ENCODE measurements around the gene EIF4E2.

EIF4E2 gene

GRCh38 chr2:232515639-232516038 lies 34.9 kb upstream of the EIF4E2 start:
- TF ChIP-seq GATA2 (IDR thresholded peaks at IDR 0.05; ENCODE audit: low read depth, low read length), result no peak
- no peak for TF ChIP-seq GATA3 (IDR thresholded peaks at IDR 0.05; ENCODE audit: low read depth, low read length)

DNA sequence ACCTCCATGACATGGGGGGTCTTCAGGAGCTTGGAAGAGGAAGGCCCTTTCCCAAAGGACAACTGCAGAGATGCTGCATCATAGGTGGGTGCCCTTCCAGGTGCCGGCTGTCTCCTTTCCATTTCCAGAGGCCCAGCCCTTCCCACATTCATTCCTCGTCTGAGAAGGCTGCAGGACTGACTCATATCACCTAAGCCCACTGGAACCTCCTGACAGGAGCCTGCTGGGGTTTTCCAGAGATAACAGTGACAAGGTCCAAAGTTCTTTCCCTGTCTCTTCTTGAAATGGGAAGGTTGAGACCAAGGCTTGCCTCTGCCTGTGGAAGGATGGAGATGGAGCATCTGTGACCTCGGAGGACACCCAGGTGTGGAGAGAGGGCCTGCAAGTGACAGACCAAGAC lies 33.9 kb upstream of the EIF4E2 start:
- TF ChIP-seq GATA3 (IDR thresholded peaks at IDR 0.05; ENCODE audit: low read depth, low read length), result no peak
- TF ChIP-seq GATA2 (IDR thresholded peaks at IDR 0.05; ENCODE audit: low read depth, low read length), result no peak

DNA sequence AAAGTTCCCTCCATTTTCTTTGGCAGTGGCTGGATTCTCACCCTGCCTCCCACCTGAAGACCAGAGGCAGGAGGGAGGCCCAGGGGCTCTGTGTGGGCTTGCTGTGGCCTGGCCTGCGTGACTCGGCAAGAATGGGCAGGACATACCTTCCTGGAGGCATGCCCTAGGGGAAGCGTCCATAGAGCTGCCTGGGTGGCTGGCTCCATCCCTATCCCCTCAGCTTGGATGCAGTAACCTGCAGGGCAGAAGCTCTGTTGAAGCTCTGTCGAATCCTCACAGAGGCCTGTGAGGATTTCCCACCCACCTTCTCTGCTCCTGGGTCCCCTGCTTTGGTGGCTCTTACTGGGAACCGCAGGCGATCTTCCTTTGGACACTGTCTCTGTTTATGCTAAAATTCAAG lies 31.6 kb upstream of the EIF4E2 start:
- TF ChIP-seq GATA2 (IDR thresholded peaks at IDR 0.05; ENCODE audit: low read depth, low read length) (no peak), GATA3 (IDR thresholded peaks at IDR 0.05; ENCODE audit: low read depth, low read length) (no peak)

DNA sequence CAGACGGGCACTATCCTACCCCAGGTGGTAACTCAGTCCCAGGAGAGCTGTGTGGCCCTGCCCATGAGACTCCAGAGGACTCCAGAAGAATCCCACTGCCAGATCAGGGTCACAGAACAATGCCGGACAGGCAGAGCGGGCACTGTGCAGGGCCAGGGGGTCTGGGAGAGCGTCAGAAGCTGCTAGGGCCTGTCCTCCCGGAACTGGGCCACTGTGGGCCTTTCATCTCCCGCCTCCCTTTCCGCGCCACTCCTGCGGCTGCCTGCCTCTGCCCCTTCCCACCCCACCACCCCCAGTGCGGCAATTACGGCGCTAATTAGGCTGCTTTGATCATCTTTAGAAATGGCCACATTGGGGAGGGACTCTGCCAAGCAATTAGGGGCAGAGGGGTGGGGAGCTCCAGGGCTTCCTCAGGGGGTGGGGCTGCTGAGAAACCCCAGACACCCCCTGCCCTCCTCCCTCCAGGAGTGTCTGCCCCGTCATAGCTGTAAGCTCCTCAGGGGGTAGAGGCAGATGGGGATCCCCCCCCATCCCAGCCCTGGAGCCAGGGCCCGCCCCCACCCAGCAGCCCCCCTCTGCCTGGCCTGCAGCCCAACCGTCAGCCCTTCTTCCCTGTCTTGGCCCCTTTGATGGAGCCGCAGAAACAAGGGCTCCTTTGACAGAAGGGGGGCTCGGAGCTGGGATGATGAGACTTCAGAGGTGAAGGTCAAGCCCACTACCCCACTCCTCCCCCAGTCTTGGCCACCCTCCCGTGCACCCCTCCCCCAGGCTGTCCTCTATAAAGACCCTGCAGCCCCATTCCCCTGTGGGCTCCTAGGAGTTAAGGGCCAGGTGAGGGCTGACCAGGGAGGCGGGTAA lies 30.7 kb upstream of the EIF4E2 start, which contains the start of gene PRSS56:
PRSS56 (plus strand) TSS at position 808 of the 858 bp plus-strand sequence. CDS start 211 bp downstream, outside the sequence.
- no peak for TF ChIP-seq GATA2 (IDR thresholded peaks at IDR 0.05; ENCODE audit: low read depth, low read length)
- TF ChIP-seq GATA3 (IDR thresholded peaks at IDR 0.05; ENCODE audit: low read depth, low read length), result no peak

GRCh38 chr2:232520489-232520888 lies 30.0 kb upstream of the EIF4E2 start:
- TF ChIP-seq GATA2 (IDR thresholded peaks at IDR 0.05; ENCODE audit: low read depth, low read length), result no peak
- TF ChIP-seq GATA3 (IDR thresholded peaks at IDR 0.05; ENCODE audit: low read depth, low read length), result no peak

DNA sequence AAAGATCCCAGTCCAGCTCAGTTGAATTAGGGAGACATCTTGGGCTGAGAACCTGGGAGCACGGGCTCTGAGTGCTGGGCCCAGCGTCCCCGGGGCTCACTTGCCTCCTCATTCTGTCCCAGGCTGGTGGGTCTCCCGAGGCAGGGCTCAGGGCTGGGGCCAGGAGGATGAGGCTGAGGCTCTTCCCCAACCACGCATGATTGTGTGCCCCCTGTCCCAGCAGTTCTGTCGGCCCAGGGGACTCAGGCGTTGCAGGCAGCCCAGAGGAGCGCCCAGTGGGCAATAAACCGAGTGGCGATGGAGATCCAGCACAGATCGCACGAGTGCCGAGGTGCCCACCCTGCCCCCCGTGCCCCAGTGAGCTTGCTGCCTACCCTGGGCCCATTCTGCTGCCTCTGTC lies 29.4 kb upstream of the EIF4E2 start:
- no peak for TF ChIP-seq GATA3 (IDR thresholded peaks at IDR 0.05; ENCODE audit: low read depth, low read length)
- TF ChIP-seq GATA2 (IDR thresholded peaks at IDR 0.05; ENCODE audit: low read depth, low read length), result no peak

DNA sequence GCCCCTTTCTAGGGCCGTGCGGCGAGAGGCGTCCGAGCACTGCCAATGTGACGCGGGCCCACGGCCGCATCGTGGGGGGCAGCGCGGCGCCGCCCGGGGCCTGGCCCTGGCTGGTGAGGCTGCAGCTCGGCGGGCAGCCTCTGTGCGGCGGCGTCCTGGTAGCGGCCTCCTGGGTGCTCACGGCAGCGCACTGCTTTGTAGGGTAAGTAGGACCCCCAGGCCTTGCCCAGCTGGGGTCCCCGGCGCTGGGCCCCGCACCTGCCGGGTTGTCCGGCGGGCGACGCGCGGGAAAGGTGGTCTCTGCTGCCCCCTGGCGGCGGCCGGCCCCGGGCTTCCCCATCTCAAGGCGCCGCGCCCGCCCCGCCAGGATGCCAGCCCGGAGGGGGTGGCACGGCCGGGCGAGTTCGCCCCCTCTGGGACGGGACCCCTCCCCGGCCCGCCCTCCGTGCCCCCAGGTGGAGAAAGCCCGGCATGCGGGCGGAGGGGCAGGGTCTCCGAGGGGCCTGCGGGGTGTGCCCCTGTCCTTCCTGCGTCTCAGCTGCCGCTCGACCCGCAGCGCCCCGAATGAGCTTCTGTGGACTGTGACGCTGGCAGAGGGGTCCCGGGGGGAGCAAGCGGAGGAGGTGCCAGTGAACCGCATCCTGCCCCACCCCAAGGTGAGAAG lies 28.4 kb upstream of the EIF4E2 start:
- TF ChIP-seq GATA3 (IDR thresholded peaks at IDR 0.05; ENCODE audit: low read depth, low read length) (no peak), GATA2 (IDR thresholded peaks at IDR 0.05; ENCODE audit: low read depth, low read length) (no peak)

GRCh38 chr2:232522623-232523401 lies 27.7 kb upstream of the EIF4E2 start:
- TF ChIP-seq GATA3 (IDR thresholded peaks at IDR 0.05; ENCODE audit: low read depth, low read length) (no peak), GATA2 (IDR thresholded peaks at IDR 0.05; ENCODE audit: low read depth, low read length) (no peak)

DNA sequence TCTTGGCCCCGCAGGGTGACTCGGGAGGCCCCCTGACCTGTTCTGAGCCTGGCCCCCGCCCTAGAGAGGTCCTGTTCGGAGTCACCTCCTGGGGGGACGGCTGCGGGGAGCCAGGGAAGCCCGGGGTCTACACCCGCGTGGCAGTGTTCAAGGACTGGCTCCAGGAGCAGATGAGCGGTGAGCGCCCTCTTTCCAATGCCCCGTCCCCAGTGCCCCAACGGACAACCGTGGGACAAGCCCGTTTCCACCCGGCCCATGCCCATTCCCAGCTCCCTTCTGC lies 27.1 kb upstream of the EIF4E2 start:
- no peak for TF ChIP-seq GATA3 (IDR thresholded peaks at IDR 0.05; ENCODE audit: low read depth, low read length)
- no peak for TF ChIP-seq GATA2 (IDR thresholded peaks at IDR 0.05; ENCODE audit: low read depth, low read length)

GRCh38 chr2:232523682-232524597 lies 26.5 kb upstream of the EIF4E2 start:
- no peak for TF ChIP-seq GATA2 (IDR thresholded peaks at IDR 0.05; ENCODE audit: low read depth, low read length)
- TF ChIP-seq GATA3 (IDR thresholded peaks at IDR 0.05; ENCODE audit: low read depth, low read length), result no peak

DNA sequence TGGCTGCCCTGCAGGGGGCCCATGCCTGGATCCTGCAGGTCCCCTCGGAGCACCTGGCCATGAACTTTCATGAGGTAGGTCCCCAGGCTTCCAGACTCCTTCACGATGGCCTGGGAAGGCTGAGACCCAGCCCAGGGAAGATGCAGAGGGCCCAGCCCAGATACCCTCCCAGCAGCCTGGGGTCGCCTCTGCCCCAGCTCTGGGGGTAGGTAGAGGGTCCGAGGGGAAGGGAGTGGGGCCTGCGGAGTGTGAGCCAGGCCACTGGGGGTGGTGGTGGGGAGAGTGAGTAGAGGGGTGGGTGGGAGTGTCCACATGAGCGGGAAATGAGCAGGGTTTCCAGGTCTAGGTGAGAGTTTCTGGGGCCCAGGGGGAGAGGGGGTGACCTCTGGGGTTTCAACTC lies 25.7 kb upstream of the EIF4E2 start:
- no peak for TF ChIP-seq GATA3 (IDR thresholded peaks at IDR 0.05; ENCODE audit: low read depth, low read length)
- no peak for TF ChIP-seq GATA2 (IDR thresholded peaks at IDR 0.05; ENCODE audit: low read depth, low read length)

- TF ChIP-seq GATA2 (IDR thresholded peaks at IDR 0.05; ENCODE audit: low read depth, low read length), result no peak
- TF ChIP-seq GATA3 (IDR thresholded peaks at IDR 0.05; ENCODE audit: low read depth, low read length), result no peak
Measured at GRCh38 chr2:232525199-232525598, 25.3 kb upstream of the EIF4E2 start.

DNA sequence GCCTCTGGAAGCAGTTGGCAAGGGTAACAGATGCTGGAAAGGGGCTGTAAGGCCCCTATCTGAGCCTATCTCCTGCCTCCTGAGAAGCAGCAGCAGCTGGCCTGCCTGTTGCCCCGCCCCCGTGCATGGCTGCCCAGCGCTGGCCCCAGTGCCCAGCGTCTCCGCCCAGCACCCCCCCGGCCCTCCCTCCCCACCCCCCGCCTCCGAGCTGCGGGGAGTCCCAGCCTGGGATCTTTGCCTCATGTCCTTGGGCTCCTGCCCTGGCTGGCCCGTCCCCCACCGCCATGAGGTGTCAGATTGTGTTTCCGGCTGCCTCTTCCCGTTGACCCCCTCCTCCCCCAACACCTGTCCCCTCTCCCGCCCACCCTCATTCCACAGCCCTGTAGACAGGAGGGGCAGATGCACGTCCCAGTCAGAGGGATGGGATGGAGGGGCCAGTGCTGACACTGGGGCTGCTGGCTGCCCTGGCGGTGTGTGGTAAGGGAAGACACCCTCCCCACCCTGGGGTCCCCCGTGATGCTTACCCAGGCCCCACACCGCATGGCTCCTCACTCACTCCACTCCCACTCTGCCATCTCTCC lies 24.6 kb upstream of the EIF4E2 start, which contains the start of gene CHRND:
CHRND (plus strand) TSS at position 370 of the 581 bp plus-strand sequence; CDS start at position 426, 56 bp downstream.
- TF ChIP-seq GATA2 (IDR thresholded peaks at IDR 0.05; ENCODE audit: low read depth, low read length), result peak; percentile 31; the same call in 1 of the 2 replicates
- TF ChIP-seq GATA3 (IDR thresholded peaks at IDR 0.05; ENCODE audit: low read depth, low read length), result no peak
